IMR-90 (cell line): ENCODE results near the gene NACC2.

Experiments
- CHD1 ChIP-seq: IDR thresholded peaks from 2 replicates; pipeline ENCODE4 v1.6.1; 2012; ENCODE audit warnings: low read depth, low read length, improper control_type of control experiment
- FOS ChIP-seq: fragments of 150-350 bp; IDR thresholded peaks from 2 replicates; pipeline ENCODE4 v1.6.1; 2016; ENCODE audit warnings: low read depth, low read length
- MAZ ChIP-seq: IDR thresholded peaks from 2 replicates; pipeline ENCODE4 v1.6.1; 2012; ENCODE audit warnings: low read depth, mild to moderate bottlenecking, low read length, improper control_type of control experiment, moderate library complexity, borderline replicate concordance
- NFE2L2 ChIP-seq: fragments of 150-350 bp; IDR thresholded peaks from 2 replicates; pipeline ENCODE4 v1.6.1; 2016; ENCODE audit warnings: low read depth, mild to moderate bottlenecking, low read length
- POLR2A ChIP-seq: IDR thresholded peaks from 2 replicates; pipeline ENCODE4 v1.6.1; 2012; ENCODE audit warnings: mild to moderate bottlenecking, low read depth, low read length
- SMC3 ChIP-seq: fragments of 150-350 bp; IDR thresholded peaks from 2 replicates; pipeline ENCODE4 v1.6.1; 2016; ENCODE audit warnings: low read depth, mild to moderate bottlenecking, antibody characterized with exemption, low read length, moderate library complexity
- TF ChIP-seq, protein P1 (sequence below): conservative IDR thresholded peaks from 2 replicates; pipeline ENCODE4 v1.5.1; 2012; ENCODE audit warnings: mild to moderate bottlenecking, low read depth, low read length, improper control_type of control experiment
- TF ChIP-seq, protein P2 (sequence below): fragments of 150-350 bp; IDR thresholded peaks from 2 replicates; pipeline ENCODE4 v1.6.1; 2017; ENCODE audit warnings: mild to moderate bottlenecking, antibody characterized with exemption, low read length, low read depth
- TF ChIP-seq, protein P3 (sequence below): fragments of 150-350 bp; IDR thresholded peaks from 2 replicates; pipeline ENCODE4 v1.6.1; 2016; ENCODE audit warnings: low read depth, mild to moderate bottlenecking, low read length, moderate library complexity, borderline replicate concordance

DNA sequence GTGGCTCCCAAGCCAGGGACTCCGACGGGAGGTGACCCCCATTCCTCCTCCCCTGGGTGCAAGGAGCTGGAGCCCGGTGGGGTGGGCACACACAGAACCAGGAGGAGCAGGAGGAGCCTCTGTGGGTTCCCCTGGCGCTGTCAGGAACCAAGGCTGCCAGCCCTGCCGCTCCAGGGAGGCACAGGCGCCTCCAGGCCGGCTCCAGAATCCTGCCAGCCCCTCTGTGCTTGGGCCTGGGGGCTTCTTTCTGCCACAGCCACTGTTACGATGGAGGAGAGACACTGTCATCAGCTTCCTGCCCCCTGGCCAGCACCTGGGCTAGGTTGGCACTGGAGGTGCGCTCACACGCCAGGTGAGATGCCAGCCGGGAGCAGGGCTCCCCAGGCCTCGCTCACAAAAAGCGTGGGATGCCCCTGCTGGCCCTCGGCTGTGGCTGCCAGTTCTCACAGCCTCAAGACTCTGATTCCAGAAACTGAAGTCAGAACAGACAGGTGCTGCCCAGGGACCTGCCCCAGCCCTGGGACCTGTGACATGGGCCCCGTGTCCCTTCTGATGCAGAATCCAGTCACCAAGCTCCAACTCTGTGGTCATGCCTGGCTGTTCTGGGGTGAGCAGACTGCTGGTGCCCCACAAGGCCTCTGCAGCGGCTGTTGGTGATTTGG, 96.5 kb downstream of the NACC2 start:
- TF ChIP-seq SMC3 (no peak), POLR2A (no peak), FOS (no peak), MAZ (no peak), NFE2L2 (no peak), CHD1 (no peak)
- TF ChIP-seq, protein P1, sequence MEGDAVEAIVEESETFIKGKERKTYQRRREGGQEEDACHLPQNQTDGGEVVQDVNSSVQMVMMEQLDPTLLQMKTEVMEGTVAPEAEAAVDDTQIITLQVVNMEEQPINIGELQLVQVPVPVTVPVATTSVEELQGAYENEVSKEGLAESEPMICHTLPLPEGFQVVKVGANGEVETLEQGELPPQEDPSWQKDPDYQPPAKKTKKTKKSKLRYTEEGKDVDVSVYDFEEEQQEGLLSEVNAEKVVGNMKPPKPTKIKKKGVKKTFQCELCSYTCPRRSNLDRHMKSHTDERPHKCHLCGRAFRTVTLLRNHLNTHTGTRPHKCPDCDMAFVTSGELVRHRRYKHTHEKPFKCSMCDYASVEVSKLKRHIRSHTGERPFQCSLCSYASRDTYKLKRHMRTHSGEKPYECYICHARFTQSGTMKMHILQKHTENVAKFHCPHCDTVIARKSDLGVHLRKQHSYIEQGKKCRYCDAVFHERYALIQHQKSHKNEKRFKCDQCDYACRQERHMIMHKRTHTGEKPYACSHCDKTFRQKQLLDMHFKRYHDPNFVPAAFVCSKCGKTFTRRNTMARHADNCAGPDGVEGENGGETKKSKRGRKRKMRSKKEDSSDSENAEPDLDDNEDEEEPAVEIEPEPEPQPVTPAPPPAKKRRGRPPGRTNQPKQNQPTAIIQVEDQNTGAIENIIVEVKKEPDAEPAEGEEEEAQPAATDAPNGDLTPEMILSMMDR: no peak
- TF ChIP-seq, protein P2, sequence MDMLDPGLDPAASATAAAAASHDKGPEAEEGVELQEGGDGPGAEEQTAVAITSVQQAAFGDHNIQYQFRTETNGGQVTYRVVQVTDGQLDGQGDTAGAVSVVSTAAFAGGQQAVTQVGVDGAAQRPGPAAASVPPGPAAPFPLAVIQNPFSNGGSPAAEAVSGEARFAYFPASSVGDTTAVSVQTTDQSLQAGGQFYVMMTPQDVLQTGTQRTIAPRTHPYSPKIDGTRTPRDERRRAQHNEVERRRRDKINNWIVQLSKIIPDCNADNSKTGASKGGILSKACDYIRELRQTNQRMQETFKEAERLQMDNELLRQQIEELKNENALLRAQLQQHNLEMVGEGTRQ: no peak
- TF ChIP-seq, protein P3, sequence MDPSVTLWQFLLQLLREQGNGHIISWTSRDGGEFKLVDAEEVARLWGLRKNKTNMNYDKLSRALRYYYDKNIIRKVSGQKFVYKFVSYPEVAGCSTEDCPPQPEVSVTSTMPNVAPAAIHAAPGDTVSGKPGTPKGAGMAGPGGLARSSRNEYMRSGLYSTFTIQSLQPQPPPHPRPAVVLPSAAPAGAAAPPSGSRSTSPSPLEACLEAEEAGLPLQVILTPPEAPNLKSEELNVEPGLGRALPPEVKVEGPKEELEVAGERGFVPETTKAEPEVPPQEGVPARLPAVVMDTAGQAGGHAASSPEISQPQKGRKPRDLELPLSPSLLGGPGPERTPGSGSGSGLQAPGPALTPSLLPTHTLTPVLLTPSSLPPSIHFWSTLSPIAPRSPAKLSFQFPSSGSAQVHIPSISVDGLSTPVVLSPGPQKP: no peak
